ENCODE data around the gene IDH1. TPM values are rescaled to one million over a fixed set of nuclear protein-coding genes. Genes with fewer than 3 reads are reported as not detected.

The IDH1 gene
- total and polyA plus RNA-seq, 2 of the 13 experiments (the other 11 are each of a cell fraction or from before 2014, with no cell fraction given): 312 to 1,077 TPM

DNA sequence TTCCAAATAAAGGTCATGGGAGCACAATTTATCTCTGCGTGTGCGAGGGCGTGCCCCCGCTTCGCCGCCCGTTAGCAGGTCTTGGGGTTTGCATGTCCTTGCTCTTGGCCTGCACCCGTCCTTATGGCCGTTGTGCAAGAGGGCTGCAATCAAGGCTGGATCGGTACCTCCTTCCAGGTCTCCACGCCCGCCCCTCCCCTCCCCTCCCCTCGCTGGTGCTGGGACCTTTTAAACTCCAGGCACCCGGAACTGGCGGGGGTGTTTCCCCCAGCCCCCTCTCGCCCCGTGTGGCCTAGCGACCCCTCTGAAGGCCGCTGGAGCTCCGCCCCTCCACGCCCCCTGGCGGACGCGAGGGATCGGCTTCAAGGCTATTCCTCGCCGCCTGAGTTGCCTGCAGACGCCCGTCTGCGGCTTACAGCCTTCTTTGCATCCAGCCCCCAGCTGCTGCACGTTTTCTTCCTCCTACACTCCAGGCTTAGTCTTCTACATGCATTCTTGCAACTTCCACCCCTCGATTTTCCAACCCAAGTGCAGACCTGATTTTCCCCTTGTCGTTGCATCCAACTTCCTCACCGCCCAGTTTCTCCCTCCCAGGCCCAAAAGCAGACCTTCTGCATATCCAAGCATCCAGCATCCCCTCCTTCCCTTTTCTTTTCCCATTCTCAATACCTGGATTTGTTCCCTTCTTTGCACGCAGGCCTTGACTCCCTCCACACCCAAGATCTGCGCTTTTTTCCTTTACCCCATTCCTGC lies 577 bp downstream of the IDH1 start (continued):
- TF ChIP-seq MIER3 (CRISPR knock-in tag; IDR thresholded peaks at IDR 0.05; ENCODE audit: borderline replicate concordance): peak; percentile 93; the same call in 1 of the 2 replicates
- TF ChIP-seq HMG20B (CRISPR knock-in tag; conservative IDR thresholded peaks at IDR 0.05): 0 out of 2 replicates have a peak, but pooled peaks have one; percentile 39
- no peak for TF ChIP-seq ZHX2 (IDR thresholded peaks at IDR 0.05; ENCODE audit: low read depth)
- 0 out of 2 replicates have a peak, but pooled peaks have one; percentile 22 for TF ChIP-seq ZHX2 (CRISPR knock-in tag; IDR thresholded peaks at IDR 0.05; ENCODE audit: borderline replicate concordance)
- TF ChIP-seq ZNF562 (CRISPR knock-in tag; IDR thresholded peaks at IDR 0.05; ENCODE audit: borderline replicate concordance): no peak
- TF ChIP-seq ZNF432 (CRISPR knock-in tag; IDR thresholded peaks at IDR 0.05; ENCODE audit: borderline replicate concordance): no peak; the same call in 1 of the 2 replicates
- no peak for TF ChIP-seq KLF9 (CRISPR knock-in tag; IDR thresholded peaks at IDR 0.05; ENCODE audit: low read depth)
- peak; percentile 35; the same call in 1 of the 2 replicates for TF ChIP-seq ZNF777 (CRISPR knock-in tag; IDR thresholded peaks at IDR 0.05)
- no peak for TF ChIP-seq ZNF569 (CRISPR knock-in tag; IDR thresholded peaks at IDR 0.05; ENCODE audit: borderline replicate concordance)
- TF ChIP-seq MBNL3 (CRISPR knock-in tag; conservative IDR thresholded peaks at IDR 0.05): no peak
- peak; percentile 65; the same call in 1 of the 2 replicates for TF ChIP-seq ZBTB42 (CRISPR knock-in tag; IDR thresholded peaks at IDR 0.05)
- TF ChIP-seq, protein P1, sequence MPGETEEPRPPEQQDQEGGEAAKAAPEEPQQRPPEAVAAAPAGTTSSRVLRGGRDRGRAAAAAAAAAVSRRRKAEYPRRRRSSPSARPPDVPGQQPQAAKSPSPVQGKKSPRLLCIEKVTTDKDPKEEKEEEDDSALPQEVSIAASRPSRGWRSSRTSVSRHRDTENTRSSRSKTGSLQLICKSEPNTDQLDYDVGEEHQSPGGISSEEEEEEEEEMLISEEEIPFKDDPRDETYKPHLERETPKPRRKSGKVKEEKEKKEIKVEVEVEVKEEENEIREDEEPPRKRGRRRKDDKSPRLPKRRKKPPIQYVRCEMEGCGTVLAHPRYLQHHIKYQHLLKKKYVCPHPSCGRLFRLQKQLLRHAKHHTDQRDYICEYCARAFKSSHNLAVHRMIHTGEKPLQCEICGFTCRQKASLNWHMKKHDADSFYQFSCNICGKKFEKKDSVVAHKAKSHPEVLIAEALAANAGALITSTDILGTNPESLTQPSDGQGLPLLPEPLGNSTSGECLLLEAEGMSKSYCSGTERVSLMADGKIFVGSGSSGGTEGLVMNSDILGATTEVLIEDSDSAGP (CRISPR knock-in tag; IDR thresholded peaks at IDR 0.05; ENCODE audit: borderline replicate concordance): peak; percentile 88
- TF ChIP-seq ZBTB37 (CRISPR knock-in tag; IDR thresholded peaks at IDR 0.05): peak; percentile 59; the same call in 1 of the 2 replicates
- peak; percentile 93 for TF ChIP-seq ZMYM4 (CRISPR knock-in tag; IDR thresholded peaks at IDR 0.05)
- peak; percentile 91 for TF ChIP-seq NR2F2 (IDR thresholded peaks at IDR 0.05; ENCODE audit: borderline replicate concordance, low read depth)
- no peak for TF ChIP-seq ZNF496 (CRISPR knock-in tag; IDR thresholded peaks at IDR 0.05; ENCODE audit: insufficient replicate concordance)
- no peak for TF ChIP-seq BATF2 (CRISPR knock-in tag; IDR thresholded peaks at IDR 0.05)
